KMS-11 (cell line): Measurements from ENCODE around the gene CHST14.
A peak's percentile ranks its signal among the peaks of the same experiment; 100 is the strongest.

Experiments used
- H2AFZ ChIP-seq: fragments of 200-600 bp; sonication (generic); 2 replicates; pipeline ENCODE4 v1.6.1; 2016; ENCODE audit warnings: antibody characterized with exemption, mixed run types, low read depth
- H3K27ac ChIP-seq: fragments of 200-600 bp; sonication (generic); 2 replicates; pipeline ENCODE4 v1.6.1; 2016; ENCODE audit warnings: mild to moderate bottlenecking, mixed run types
- H3K27me3 ChIP-seq: fragments of 200-600 bp; sonication (generic); 2 replicates; pipeline ENCODE4 v1.6.1; 2017; ENCODE audit warnings: mild to moderate bottlenecking, low read depth, mixed run types, moderate library complexity; ENCODE audit not compliant: insufficient read depth
- H3K36me3 ChIP-seq: fragments of 200-600 bp; sonication (generic); 2 replicates; pipeline ENCODE4 v1.6.1; 2017; ENCODE audit warnings: mild to moderate bottlenecking, mixed run types; ENCODE audit not compliant: insufficient read depth
- H3K4me1 ChIP-seq: fragments of 200-600 bp; sonication (generic); 2 replicates; pipeline ENCODE4 v1.6.1; 2016; ENCODE audit warnings: mild to moderate bottlenecking, low read depth, mixed run types; ENCODE audit not compliant: poor library complexity, severe bottlenecking
- H3K4me2 ChIP-seq: fragments of 200-600 bp; sonication (generic); 2 replicates; pipeline ENCODE4 v1.7.0; 2016; ENCODE audit warnings: mild to moderate bottlenecking, mixed run types
- H3K4me3 ChIP-seq: fragments of 200-600 bp; sonication (generic); IDR thresholded peaks from 2 replicates; pipeline ENCODE4 v1.6.1; 2017; ENCODE audit warnings: low read depth, low read length, mixed read lengths; ENCODE audit not compliant: insufficient read depth
- H3K79me2 ChIP-seq: fragments of 200-600 bp; sonication (generic); 2 replicates; pipeline ENCODE4 v1.6.1; 2016; ENCODE audit warnings: low read depth, mixed run types; ENCODE audit not compliant: insufficient read depth
- H3K9ac ChIP-seq: fragments of 200-600 bp; sonication (generic); 2 replicates; pipeline ENCODE4 v1.6.1; 2016; ENCODE audit warnings: mild to moderate bottlenecking, mixed run types
- H4K20me1 ChIP-seq: fragments of 200-600 bp; sonication (generic); 2 replicates; pipeline ENCODE4 v1.6.1; 2016; ENCODE audit warnings: mild to moderate bottlenecking, mixed run types; ENCODE audit not compliant: insufficient read depth
- CTCF ChIP-seq: fragments of 200-600 bp; sonication (generic); conservative IDR thresholded peaks from 2 replicates; pipeline ENCODE4 v1.6.1; 2017; ENCODE audit warnings: low read depth, mild to moderate bottlenecking, antibody characterized with exemption, low read length, moderate library complexity, mixed read lengths

The CHST14 gene

GRCh38 chr15:40437752-40438687 is 32.8 kb upstream of the CHST14 start:
- no peak overlapping the region for H3K4me2 ChIP-seq
- no peak overlapping the region for H2AFZ ChIP-seq
- H3K36me3 ChIP-seq, result no peaks in the 10 kb centered on the region
- no peak overlapping the region for H3K9ac ChIP-seq
- H3K27me3 ChIP-seq, result peaks cover 29% of the 10 kb centered on the region
- no peaks in the 10 kb centered on the region for H4K20me1 ChIP-seq
- no peak for TF ChIP-seq CTCF
- peaks cover 5% of the 10 kb centered on the region; the same call in 1 of the 2 replicates for H3K79me2 ChIP-seq
- H3K4me3 ChIP-seq, result no peak overlapping the region
- no peak overlapping the region for H3K27ac ChIP-seq
- no peaks in the 10 kb centered on the region for H3K4me1 ChIP-seq

DNA sequence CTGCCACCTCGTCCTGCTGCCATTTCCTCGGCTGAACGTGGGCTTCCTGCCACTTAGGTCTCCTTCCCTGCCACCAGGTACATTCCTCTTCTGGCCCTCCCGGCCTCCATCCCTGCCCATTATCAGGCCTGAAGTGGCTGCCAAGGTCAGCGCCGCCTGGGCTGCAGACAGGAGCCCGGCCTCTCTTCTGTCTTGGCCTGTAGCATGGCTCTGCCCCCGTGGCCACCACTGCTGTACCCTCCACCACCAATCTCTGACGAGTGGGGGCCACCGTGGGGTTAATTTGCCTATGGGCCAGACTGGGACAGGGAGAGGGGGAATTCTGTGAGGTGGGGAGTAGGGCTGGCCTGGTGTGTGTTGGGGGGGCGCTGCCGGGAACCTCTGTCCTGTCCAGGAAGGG is 32.1 kb upstream of the CHST14 start:
- no peaks in the 10 kb centered on the region for H4K20me1 ChIP-seq
- peaks cover 29% of the 10 kb centered on the region for H3K27me3 ChIP-seq
- no peak for TF ChIP-seq CTCF
- H3K36me3 ChIP-seq, result no peaks in the 10 kb centered on the region
- H3K27ac ChIP-seq, result no peak overlapping the region
- no peaks in the 10 kb centered on the region for H3K4me1 ChIP-seq
- H2AFZ ChIP-seq, result no peak overlapping the region
- H3K9ac ChIP-seq, result no peak overlapping the region
- H3K4me2 ChIP-seq, result no peak overlapping the region
- no peak overlapping the region for H3K4me3 ChIP-seq
- H3K79me2 ChIP-seq, result peaks cover 6% of the 10 kb centered on the region; the same call in 1 of the 2 replicates

DNA sequence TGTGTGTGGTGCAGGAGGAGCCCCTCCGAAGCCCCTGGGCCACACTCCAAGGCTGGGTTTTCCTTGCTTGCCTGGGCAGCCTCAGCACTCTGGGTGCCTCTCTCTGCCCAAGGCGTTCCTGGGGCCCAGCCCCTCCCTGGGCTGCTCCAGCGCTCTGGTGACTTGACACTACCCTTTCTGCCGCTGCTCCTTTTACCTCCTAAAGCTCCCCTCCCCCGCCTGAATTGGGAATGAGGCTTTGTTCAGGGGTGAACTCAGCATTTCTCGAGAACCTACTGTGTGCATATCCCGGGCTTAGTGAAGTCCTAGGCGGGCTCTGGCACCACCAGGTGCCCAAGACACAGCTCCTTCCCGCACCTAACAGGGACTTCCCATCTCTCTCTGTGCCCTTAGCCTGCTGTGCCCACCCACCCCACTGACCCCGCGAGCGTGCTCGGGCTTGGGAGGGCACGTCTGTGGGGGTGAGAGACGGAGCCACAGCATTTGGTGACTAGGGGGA is 31.3 kb upstream of the CHST14 start:
- H2AFZ ChIP-seq, result peak overlapping the region; percentile 87
- TF ChIP-seq CTCF, result no peak
- peak overlapping the region; percentile 84 for H3K4me2 ChIP-seq
- no peak overlapping the region for H3K27ac ChIP-seq
- no peak overlapping the region for H3K9ac ChIP-seq
- no peaks in the 10 kb centered on the region for H3K4me1 ChIP-seq
- no peak overlapping the region for H3K4me3 ChIP-seq
- H3K36me3 ChIP-seq, result no peaks in the 10 kb centered on the region
- peaks cover 14% of the 10 kb centered on the region; the same call in 1 of the 2 replicates for H3K79me2 ChIP-seq
- H3K27me3 ChIP-seq, result peaks cover 29% of the 10 kb centered on the region
- H4K20me1 ChIP-seq, result no peaks in the 10 kb centered on the region

DNA sequence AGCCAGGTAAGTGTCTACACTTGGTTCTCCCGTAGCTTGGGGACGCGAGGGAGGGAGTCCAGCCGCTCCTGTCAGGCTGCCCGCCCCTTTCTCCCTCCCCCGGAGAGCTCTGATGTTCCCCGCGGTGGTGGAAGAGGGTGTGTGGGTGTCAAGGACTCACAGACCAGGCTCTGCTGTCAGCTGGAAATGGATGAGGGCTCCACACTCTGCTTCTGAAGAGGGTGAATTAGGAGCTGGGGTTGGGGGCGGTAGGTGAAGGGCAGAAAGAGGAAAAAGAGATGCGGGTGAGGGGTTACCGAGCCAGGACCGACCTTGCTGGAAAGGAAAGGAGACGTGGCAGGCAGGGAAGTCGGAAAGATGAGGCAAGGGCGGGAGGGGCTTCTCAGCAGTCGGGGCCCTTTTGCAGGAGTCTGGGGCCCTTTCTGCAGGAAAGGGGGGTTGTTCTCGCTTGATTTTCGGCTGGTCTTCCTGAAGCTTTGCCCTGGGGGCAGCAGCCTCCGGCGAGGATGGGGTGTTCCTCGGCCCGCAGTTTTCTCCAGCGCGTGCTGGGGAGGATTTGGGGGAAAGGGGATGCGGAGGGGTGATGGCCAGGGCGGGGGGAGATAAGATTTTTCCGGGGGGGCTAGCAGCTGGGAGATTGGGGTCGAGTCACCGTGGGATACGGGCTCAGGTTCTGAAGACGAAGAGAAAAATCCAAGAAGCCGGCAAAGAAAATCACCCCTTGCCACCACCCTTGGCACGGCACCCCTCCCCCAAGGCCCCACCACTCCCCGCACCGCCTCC is 30.6 kb upstream of the CHST14 start:
- no peak overlapping the region for H3K27ac ChIP-seq
- H3K36me3 ChIP-seq, result no peaks in the 10 kb centered on the region
- H3K4me3 ChIP-seq, result no peak overlapping the region
- H2AFZ ChIP-seq, result peak overlapping the region; percentile 87
- H3K9ac ChIP-seq, result peak overlapping the region; percentile 59; the same call in 1 of the 2 replicates
- no peak for TF ChIP-seq CTCF
- no peaks in the 10 kb centered on the region for H3K4me1 ChIP-seq
- no peaks in the 10 kb centered on the region for H4K20me1 ChIP-seq
- H3K79me2 ChIP-seq, result peaks cover 19% of the 10 kb centered on the region; the same call in 1 of the 2 replicates
- peaks cover 29% of the 10 kb centered on the region for H3K27me3 ChIP-seq
- peak overlapping the region; percentile 84 for H3K4me2 ChIP-seq
